DMS114 treated with DMSO at 0.1 percent for 48 hours (cell line): ENCODE results near the gene MYPOP.

Source experiments
- DNase-seq: peaks from one replicate; lab custom pipeline; 2025; ENCODE audit not compliant: unreplicated experiment; lab: John Stamatoyannopoulos, UW

The MYPOP gene

GRCh38 chr19:45901912-45902650 lies at the start of gene MYPOP:
Gene MYPOP (minus strand): TSS chr19:45902613. CDS start chr19:45901773, 840 bp downstream.
- DNase-seq, result no peak

GRCh38 chr19:45947926-45948325 lies 45.5 kb upstream of the MYPOP start:
- no peak for DNase-seq

GRCh38 chr19:45940515-45940805 lies 38.0 kb upstream of the MYPOP start:
- no peak for DNase-seq

GRCh38 chr19:45939792-45940514 lies 37.5 kb upstream of the MYPOP start:
- DNase-seq, result no peak

DNA sequence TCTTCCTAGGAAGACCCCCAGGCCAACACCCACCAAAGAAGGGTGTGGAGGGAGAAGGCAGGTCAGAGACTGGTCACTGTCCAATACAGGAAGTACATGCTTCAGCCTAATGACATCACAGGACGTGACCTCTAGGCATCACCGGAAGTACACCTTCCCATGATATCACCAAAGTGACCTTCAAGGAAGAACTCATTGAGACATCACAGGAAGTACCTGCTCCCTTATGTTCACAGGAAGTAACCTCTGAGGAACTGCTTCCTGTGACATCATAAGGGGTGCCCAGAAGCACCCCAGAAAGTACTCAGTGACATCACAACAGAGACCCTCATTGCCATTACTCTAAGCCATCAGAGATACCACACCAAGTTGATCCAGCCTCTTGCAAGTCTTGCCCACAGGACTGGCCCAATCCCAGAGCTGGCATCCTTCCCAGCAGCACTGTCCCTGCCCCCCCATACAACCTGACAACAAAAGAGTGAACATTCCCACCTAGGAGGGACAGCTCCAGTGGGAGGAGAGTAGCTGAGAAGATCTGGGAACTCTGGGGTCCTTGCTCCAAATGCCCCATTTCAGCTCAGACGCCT lies 36.4 kb upstream of the MYPOP start:
- DNase-seq, result no peak

DNA sequence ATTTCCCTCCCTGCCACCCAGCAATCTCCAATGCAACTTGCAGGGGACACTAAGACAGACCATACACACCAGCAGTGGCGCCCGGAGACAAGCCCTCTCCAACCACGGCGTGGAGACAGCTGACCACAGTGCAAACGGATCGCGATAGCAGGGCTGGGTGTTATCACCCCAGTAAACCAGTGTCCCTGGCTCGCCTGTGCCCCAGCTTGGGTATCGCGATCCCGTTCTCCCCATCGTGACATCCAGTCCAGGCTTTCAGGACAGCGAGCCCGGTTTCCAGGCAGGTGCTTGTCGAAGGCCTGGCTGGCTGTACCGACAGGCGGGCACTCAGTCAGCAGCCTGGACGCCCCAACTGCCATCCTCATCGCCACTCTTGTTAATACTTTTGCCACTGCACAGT lies 32.9 kb upstream of the MYPOP start:
- no peak for DNase-seq

DNA sequence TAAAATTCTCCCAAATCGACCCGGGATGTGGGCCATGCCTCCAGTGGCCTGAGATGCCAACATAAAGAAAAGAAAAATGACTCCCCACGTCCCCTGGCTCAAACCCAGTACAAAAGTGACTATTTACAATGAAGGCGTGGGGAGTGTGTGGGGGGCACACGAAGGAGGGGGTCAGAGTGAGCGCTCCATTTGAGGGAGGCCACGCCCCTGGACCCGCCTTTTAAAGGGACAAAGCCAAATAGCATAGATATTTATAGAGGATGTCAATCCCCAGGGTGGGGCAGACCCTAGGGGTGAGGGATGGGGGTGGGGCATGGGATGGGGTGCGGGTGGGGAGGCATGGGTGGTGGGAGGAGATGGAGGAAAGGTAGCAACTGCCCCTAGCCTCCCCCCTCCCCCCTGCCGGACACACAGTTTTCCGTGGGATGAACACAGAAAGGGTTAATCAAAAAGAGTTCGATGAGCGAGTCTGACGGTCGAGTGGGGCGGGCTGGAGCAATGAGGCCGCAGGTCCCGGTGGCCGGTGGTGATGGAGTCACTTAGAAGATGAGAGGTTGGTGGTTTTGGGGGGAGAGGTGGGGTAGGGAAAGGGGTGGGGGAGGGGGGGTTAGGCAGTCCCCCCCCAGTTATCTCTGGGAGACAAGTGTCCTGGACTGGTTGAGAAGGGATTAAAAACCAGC lies 32.3 kb upstream of the MYPOP start:
- DNase-seq, result no peak

GRCh38 chr19:45933759-45934158 lies 31.3 kb upstream of the MYPOP start:
- no peak for DNase-seq

GRCh38 chr19:45931055-45931454 lies 28.6 kb upstream of the MYPOP start:
- no peak for DNase-seq

- DNase-seq, result no peak
Measured at GRCh38 chr19:45929247-45929646, 26.8 kb upstream of the MYPOP start.

DNA sequence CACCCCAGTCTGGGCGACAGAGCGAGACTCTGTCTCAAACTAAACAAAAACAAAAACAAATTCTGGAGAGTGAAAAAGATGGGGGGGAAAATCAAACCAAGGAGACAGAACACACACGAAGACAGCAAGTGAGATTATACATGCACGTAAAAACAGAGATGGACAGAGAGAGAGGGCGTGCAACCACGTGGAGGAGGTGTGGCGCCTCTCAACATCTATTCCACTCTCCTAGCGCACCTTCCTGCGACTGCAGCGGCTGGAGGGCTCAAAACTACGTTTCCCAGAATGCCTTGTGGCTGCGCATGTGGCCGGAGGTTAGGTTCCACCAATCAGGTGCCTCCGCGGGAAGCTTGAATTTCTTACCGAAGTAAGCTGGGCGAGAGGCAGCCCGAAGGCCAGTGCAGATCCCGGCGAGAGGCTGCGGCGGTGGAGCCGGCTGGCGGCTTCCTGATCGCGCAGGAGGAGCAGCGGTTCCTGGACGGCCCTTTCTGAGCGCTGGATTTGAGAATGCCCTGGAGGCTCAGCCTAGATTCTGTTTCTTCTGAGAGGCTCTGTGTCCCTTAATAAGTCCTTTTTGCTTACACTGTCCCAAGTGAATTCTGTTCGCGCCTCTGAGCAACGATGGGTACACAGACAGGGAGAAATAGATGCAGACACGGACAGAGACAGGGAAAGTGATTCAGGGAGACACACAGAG lies 25.3 kb upstream of the MYPOP start:
- DNase-seq, result peak; percentile 79

GRCh38 chr19:45924891-45925447 lies 22.6 kb upstream of the MYPOP start:
- no peak for DNase-seq

DNA sequence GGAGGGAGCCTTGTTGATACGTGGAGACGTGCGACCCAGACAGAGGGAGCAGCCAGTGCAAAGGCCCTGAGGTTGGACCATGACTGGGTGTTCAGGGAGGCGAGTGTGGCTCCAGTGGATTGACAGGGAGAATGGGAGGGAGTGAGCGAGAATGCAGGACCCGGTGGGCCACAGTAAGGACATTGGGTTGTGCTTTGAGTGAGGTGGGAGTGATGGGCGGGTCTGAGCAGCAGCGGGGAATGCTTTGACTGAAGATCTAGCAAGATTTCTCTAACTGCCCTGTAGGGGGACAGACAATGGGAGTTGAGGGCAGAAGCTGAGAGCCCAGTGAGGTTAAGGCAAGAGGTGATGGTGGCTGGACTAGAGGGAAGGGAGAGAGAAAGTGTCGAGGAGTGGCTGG lies 19.9 kb upstream of the MYPOP start:
- no peak for DNase-seq

- no peak for DNase-seq
Measured at GRCh38 chr19:45920458-45920857, 18.0 kb upstream of the MYPOP start.

DNA sequence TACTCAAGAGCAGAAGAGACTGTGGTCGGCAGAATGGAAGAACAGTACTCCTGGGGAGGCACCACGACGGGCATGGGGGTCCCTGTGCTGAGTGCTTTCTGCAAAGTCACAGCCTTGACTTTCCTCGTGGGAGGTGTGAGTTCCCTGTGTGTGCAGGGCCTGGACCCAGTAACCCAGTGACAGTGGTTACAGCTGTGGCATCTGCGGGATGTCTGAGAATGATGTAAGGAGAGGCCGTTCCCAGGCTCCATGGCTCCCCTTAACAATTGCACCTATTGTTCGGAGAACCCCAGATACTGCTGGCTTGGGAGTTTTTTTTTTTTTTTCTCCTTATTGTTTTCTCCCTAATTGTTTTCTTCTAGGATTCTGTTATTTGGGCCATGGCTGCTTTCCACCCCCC lies 17.3 kb upstream of the MYPOP start:
- no peak for DNase-seq

DNA sequence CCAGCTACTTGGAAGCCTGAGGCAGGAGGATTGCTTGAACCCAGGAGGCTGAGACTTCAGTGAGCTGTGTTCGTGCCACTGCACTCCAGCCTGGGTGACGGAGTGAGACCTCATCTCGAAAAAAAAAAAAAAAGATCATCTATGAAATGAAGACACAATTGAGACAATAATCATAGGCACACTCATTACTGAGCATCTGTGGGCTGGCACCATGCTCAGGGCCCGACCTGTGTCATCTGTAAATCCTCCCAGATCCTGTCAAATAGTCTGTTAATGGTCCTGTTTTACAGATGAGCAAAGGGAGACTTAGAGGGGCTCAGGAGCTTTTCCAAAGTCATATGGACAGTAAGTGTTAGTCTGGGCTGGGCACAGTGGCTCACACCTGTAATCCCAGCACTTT lies 16.3 kb upstream of the MYPOP start:
- DNase-seq, result no peak

- no peak for DNase-seq
Measured at GRCh38 chr19:45917421-45918091, 15.1 kb upstream of the MYPOP start.

DNA sequence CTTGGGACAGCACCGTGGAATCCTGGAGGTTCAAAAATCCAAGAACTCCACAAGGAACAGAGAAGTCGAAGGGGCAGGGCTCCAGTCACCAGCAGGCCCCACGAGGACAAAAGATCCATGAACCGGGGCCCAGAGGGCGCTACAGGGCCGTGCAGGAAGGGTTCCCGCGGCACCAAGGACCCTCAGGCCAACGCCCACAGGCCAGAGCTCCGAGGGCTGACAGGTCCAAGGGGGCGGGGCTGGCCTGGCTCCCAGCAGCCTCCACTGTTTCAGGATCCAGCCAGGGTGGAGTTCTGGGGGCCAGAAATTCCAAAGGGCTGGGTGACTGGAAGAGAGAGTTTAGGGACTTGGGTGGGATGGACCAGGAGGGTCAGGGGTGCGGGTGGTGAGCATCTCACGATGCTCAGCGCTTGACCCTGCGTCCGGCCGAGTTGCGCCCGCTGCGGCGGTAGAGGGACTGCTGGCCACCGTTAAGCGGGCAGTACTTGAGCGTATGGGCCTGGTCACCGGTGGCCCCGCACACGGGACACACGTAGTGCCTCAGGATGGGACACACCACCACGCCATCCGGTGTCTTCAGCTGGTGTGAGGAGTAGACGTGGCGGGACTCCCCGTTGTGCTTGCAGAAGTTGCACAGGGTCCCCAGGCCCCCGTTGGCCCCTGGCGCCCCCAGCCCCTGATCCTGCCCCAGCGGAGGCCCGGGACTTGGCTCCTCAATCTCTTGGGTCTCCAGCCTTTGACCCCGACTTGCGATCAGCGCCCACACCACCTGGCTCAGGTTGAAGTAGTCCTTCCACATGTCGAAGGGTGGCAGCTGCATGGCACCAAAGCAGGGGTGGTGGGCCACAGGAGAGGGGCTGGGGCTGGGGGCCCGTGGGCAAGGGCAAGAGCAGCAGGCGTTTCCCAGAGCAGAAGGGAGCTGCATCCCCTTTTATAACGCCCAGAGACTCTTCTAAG lies 11.7 kb upstream of the MYPOP start, which contains the start of gene NANOS2:
TSS of gene NANOS2 (minus strand) at position 905 of the 957 bp plus-strand sequence. CDS start at position 820, 85 bp downstream.
- no peak for DNase-seq

GRCh38 chr19:45911291-45911690 lies 8.9 kb upstream of the MYPOP start:
- DNase-seq, result no peak
